Glomerular visceral epithelial cell (primary cell): Measurements from ENCODE around the gene ACOXL.

Source experiments
- DNase-seq: peaks from one replicate; pipeline ENCODE4 v3.0.0-alpha.2; 2016; ENCODE audit errors: extremely low spot score

Gene ACOXL

GRCh38 chr2:110977403-110977802 lies 245.0 kb downstream of the ACOXL start:
- no peak for DNase-seq

DNA sequence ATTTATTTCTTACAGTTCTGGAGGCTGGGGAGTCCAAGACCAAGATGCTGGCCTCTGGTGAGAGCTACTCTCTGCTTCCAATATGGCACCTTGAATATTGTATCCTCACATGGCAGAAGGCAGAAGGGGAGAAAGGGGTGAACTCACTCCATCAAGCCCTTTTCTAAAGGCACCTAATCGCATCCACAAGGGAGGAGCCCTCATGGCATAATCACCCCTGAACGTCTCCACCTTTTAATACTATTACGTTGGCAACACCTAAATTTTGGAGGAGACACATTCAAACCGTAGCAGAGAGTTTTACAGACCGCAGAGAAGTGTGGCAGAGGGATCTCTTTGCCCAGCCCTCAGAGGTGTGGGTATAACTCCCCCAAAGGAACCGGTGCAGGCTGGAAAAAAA lies 245.8 kb downstream of the ACOXL start:
- no peak for DNase-seq

- DNase-seq, result no peak
Observed at GRCh38 chr2:110978756-110979470, 246.5 kb downstream of the ACOXL start.

GRCh38 chr2:110979471-110980338 lies 247.3 kb downstream of the ACOXL start:
- DNase-seq, result no peak

- DNase-seq, result no peak
Observed at GRCh38 chr2:110980339-110981062, 248.1 kb downstream of the ACOXL start.

DNA sequence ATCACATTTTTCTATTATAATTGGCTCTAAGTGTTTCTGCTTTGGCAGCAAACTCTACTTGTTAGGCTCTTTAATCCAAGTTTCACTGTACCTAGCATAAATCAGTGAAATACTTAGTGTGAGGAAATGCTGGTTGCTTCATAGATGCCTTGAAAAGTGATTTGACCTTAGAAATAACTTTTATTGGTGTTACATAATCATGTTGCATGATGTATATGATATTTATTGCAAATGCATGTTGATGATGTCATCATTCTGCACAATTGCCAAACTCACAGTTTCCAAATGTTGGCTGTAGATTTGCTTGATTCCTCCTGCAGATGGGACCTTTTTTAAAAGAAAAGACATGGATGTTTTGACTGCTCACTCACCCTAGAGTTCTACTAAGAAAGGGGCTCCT lies 250.8 kb downstream of the ACOXL start:
- DNase-seq, result no peak

DNA sequence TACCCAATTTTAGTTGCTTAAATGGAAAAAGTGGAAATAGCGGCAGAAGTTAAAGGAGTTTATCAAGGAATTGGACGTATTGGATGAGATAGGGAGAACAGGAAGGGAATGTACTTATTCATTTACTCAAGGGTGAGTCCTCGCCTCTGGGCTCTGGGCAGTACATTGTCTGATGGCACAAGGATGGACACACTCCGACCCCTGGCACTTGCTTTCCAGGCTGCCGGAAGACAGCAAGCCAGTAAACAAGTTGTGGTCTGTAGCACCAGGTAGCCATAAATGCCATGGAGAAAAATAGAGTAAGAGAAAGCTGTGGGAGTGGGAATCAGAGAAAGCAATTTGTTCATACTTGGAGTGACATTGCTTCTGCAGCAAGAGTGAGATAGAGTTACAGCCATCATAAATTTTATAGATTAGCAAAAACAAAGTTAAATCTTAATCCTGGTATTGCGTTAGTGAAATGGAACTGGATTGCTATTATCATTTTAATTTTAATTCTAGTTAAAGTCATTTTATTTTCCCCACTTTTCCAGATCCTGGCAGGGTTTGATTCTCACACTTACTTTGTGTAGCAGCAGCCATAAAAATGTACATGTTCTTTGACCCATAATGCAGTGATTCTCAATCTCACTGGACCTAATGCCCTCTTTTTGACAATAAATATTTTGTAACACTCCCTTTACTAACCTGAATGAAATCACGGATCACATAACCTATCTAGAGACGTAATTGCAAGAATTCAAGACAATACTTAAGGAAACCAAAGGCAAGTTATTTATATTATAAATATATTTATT lies 252.5 kb downstream of the ACOXL start:
- DNase-seq, result no peak

DNA sequence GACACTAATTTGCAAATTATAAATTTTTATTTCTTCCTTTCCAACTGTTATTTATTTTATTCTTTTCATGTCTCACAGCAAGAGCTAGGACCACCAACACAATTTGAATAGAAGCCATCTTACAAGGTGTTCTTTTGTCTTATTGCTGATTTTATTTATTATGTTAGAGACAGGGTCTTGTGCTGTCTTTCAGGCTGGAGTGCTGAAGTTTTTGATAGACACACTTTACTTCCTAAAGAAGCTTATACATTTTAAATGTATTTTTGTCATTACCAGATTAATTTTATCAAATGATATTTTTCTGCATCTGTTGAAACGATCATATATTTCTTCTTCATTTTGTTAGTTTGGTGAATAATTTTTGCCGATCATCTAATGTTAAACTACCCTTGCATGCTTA lies 258.1 kb downstream of the ACOXL start:
- DNase-seq, result no peak

GRCh38 chr2:110991911-110992310 lies 259.5 kb downstream of the ACOXL start:
- DNase-seq, result no peak

- no peak for DNase-seq
Observed at GRCh38 chr2:110992886-110993285, 260.5 kb downstream of the ACOXL start.

DNA sequence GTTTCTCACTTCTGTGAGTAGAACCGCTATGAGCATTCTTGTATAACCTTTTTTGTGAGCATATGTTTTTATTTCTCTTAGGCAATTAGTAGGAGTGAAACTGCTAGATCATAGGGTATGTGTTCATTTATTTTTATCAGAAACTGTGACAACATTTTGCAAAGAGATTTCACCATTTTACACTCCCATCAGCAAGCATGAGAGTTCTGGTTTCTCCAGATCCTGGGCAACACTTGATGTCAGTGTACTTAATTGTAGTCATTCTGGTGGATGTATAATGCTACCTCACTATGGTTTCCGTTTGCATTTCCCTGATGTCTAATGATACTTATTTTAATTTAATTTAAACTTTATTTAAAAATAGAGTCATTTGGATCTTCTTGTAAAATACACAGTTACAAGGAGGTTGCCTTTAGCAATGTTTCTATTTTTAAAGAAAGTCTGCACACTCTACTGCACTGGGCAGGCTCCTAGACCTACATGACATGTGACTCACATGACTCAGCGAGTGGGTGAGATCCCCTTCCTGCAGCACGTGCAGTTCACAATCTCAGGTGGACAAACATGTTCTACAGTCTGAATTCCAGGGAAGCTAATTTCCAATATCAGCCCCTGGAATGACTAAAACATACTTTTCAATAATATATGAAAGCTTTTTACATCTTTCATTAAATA lies 261.3 kb downstream of the ACOXL start:
- peak; percentile 32 for DNase-seq

DNA sequence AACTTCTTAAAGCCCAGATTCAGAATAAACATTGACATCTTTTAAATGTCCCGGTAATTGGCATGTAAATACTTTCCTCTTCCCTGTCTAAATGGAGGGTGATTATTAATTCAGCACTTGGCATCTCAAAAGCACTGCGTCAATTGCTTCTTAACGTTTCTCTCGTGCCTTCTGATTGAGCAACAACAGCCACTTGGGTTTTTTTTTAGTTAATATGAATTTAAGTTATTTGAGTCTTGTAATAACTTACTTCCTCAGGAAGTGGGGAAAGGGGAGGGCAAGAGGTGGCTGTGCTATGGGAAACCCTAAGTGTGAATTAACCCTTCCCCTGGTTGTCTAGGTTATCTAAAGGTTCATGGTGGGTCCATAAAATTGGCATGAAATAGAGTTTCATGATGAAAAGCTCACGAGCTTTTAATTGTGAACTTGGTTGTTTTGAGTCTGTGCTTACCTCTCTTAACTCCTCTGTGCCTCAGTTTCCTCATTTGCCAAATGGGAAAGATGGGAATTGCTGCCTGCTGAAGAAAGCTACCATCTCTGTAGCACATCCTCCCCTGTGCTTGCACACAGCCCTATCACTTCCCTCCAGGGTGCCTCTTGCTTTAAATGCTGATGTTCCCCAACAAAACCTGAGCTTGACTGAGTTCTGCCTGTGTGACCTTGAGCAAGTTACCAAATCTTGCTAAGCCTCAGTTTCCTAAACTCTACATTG lies 262.0 kb downstream of the ACOXL start:
- DNase-seq, result no peak

DNA sequence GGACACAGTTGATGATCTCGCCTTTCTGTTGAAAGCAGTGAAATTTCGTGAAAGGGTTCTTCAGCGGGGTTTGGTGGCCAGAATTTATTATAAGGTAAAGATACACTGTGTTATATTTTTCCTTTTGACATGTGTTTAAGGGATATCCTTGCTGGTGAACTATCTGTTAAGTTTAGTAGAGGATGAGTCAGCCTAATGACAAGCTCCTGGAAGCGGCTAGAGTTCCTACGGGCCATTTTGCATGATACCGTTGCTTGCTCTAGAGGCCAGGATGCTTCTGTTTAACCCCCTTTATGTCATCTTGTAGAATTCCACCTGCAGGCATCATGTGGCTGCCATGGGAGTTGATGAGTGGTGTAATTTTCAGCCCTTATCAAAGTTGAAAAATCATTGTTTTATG lies 263.5 kb downstream of the ACOXL start:
- DNase-seq, result no peak

DNA sequence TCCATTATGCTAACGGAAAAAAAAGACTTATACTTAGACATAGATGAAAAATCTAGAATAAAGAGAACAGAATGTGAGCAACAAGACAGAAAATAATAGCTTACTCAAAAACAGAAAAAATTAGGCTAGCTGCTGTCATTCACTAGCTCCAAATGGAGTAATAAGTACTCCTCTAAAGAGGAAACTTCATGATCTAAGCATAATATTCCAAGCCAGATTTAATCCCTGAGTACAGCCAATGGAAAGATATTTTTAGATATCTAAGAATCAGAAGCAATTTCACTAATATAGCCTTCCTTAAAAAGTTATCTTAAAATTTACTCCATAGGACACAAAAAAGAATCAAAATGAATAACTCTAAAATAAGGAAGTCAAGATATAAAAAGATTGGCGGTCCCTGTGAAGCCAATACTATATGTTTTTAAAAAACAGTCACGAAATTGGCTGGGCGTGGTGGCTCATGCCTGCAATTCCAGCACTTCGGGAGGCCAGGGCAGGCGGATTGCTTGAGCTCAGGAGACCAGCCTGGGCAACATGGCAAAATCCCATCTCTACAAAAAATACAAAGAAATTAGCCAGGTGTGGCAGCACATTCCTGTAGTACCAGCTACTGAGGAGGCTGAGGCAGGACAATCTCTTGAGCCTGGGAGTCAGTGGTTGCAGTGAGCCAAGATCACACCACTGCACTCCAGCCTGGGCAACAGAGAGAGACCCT lies 265.1 kb downstream of the ACOXL start:
- no peak for DNase-seq

GRCh38 chr2:110998311-110998710 lies 265.9 kb downstream of the ACOXL start:
- no peak for DNase-seq

DNA sequence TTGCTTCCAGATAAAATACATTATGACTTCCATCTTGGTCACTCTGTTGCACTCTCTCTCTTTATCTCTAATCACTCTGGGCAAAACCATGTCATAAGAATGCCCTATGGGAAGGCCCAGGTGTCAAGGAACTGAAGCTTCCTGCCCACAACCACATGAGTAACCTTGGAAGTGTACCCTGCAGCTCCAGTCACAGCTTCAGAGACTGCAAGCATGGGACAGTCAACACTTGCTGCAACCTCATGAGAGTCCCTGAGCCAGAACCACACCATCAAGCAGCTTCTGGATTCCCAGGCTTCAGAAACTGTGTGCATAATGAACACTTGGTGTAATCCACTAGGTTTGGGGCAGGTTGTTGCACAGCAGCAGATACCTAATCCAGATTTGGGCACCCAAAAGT lies 267.3 kb downstream of the ACOXL start:
- DNase-seq, result no peak

DNA sequence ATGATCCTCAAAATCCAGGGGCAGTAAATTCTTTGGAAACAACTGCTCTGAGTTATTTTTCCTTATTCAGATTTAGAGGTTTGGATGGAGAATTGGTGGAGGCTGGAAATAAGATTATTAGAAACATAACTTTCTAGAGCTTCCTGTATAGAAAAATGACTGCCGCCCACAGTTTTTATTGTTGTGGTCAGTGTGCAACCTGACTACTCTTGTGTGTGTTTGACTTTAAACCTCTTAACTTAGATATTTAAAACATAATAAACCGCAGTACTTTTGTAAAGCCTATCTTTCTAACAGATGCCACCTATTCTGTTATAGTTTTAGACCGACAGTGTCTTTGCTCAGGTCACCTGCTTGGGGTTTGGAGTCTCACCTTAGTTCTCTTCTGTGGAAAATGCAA lies 272.9 kb downstream of the ACOXL start:
- DNase-seq, result no peak

GRCh38 chr2:111005821-111006220 lies 273.4 kb downstream of the ACOXL start:
- DNase-seq, result no peak

- DNase-seq, result no peak
Observed at GRCh38 chr2:111007757-111008688, 275.6 kb downstream of the ACOXL start.
